Measurements from ENCODE around the gene REV1.

- TF ChIP-seq POLR2A (IDR thresholded peaks at IDR 0.05), result no peak
- TF ChIP-seq, protein P1, sequence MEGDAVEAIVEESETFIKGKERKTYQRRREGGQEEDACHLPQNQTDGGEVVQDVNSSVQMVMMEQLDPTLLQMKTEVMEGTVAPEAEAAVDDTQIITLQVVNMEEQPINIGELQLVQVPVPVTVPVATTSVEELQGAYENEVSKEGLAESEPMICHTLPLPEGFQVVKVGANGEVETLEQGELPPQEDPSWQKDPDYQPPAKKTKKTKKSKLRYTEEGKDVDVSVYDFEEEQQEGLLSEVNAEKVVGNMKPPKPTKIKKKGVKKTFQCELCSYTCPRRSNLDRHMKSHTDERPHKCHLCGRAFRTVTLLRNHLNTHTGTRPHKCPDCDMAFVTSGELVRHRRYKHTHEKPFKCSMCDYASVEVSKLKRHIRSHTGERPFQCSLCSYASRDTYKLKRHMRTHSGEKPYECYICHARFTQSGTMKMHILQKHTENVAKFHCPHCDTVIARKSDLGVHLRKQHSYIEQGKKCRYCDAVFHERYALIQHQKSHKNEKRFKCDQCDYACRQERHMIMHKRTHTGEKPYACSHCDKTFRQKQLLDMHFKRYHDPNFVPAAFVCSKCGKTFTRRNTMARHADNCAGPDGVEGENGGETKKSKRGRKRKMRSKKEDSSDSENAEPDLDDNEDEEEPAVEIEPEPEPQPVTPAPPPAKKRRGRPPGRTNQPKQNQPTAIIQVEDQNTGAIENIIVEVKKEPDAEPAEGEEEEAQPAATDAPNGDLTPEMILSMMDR (IDR thresholded peaks at IDR 0.05), result no peak
Observed at GRCh38 chr2:99430614-99431291, 59.1 kb downstream of the REV1 start.
